ENCODE data around the gene MGAT2. TPM values are rescaled to one million over a fixed set of nuclear protein-coding genes. Genes with fewer than 3 reads are reported as not detected.
A peak's percentile ranks its signal among the peaks of the same experiment; 100 is the strongest.

The MGAT2 gene
- total and polyA plus RNA-seq, 2 donors from 2014 or later, result 11.9 to 31.8 TPM

GRCh38 chr14:49612671-49613070, 7.9 kb upstream of the MGAT2 start:
- H3K4me1 ChIP-seq (ENCODE audit: control insufficient read depth in 2 of 3, insufficient read depth in 2 of 3, low read depth in 1 of 3, low read length in 3 of 3), result no peaks in the 10 kb centered on the region
- H3K9ac ChIP-seq (ENCODE audit: low read length in 3 of 3), result no peak overlapping the region
- no peak overlapping the region for H3K4me3 ChIP-seq (ENCODE audit: low read length in 3 of 3)
- intact Hi-C loops (cut with DNase I), result no loop called here
- H3K9me3 ChIP-seq (ENCODE audit: control insufficient read depth in 2 of 3, insufficient read depth in 1 of 3, low read length in 3 of 3), result no peaks in the 10 kb centered on the region
- TF ChIP-seq CTCF (IDR thresholded peaks at IDR 0.05; ENCODE audit: borderline replicate concordance, extremely low read depth, insufficient read depth), result no peak
- H3K27ac ChIP-seq (ENCODE audit: low read depth in 2 of 2, low read length in 2 of 2), result no peak overlapping the region
- no peaks in the 10 kb centered on the region for H3K27me3 ChIP-seq (ENCODE audit: control insufficient read depth, insufficient read depth, low read length)
- FAIRE-seq (no peak), DNase-seq (peak in 1 of 5 donors; percentile 17)
- H3K36me3 ChIP-seq (ENCODE audit: control insufficient read depth in 2 of 3, insufficient read depth in 3 of 3, low read length in 3 of 3), result no peaks in the 10 kb centered on the region

GRCh38 chr14:49614196-49614595, 6.4 kb upstream of the MGAT2 start:
- no peak for TF ChIP-seq CTCF (IDR thresholded peaks at IDR 0.05; ENCODE audit: borderline replicate concordance, extremely low read depth, insufficient read depth)
- H3K27ac ChIP-seq (ENCODE audit: low read depth in 2 of 2, low read length in 2 of 2), result no peak overlapping the region
- intact Hi-C loops (cut with DNase I), result no loop called here
- H3K4me3 ChIP-seq (ENCODE audit: low read length in 3 of 3), result no peak overlapping the region
- DNase-seq (no peak), FAIRE-seq (no peak)
- no peak overlapping the region for H3K9ac ChIP-seq (ENCODE audit: low read length in 3 of 3)
- H3K36me3 ChIP-seq (ENCODE audit: control insufficient read depth in 2 of 3, insufficient read depth in 3 of 3, low read length in 3 of 3), result peaks cover 0 to 5% (median 2%) of the 10 kb centered on the region in 3 donors
- H3K9me3 ChIP-seq (ENCODE audit: control insufficient read depth in 2 of 3, insufficient read depth in 1 of 3, low read length in 3 of 3), result no peaks in the 10 kb centered on the region
- no peaks in the 10 kb centered on the region for H3K4me1 ChIP-seq (ENCODE audit: control insufficient read depth in 2 of 3, insufficient read depth in 2 of 3, low read depth in 1 of 3, low read length in 3 of 3)
- no peaks in the 10 kb centered on the region for H3K27me3 ChIP-seq (ENCODE audit: control insufficient read depth, insufficient read depth, low read length)

- H3K36me3 ChIP-seq (ENCODE audit: control insufficient read depth in 2 of 3, insufficient read depth in 3 of 3, low read length in 3 of 3), result peaks cover 0 to 5% (median 2%) of the 10 kb centered on the region in 3 donors
- H3K27ac ChIP-seq (ENCODE audit: low read depth in 2 of 2, low read length in 2 of 2), result no peak overlapping the region
- peaks cover 0 to 4% (median 0%) of the 10 kb centered on the region in 3 donors for H3K4me1 ChIP-seq (ENCODE audit: control insufficient read depth in 2 of 3, insufficient read depth in 2 of 3, low read depth in 1 of 3, low read length in 3 of 3)
- H3K4me3 ChIP-seq (ENCODE audit: low read length in 3 of 3), result no peak overlapping the region
- no peak for FAIRE-seq
- no peak for TF ChIP-seq CTCF (IDR thresholded peaks at IDR 0.05; ENCODE audit: borderline replicate concordance, extremely low read depth, insufficient read depth)
- H3K9ac ChIP-seq (ENCODE audit: low read length in 3 of 3), result no peak overlapping the region
- no peak for DNase-seq
- H3K9me3 ChIP-seq (ENCODE audit: control insufficient read depth in 2 of 3, insufficient read depth in 1 of 3, low read length in 3 of 3), result no peaks in the 10 kb centered on the region
- intact Hi-C loops (cut with DNase I), result no loop called here
- no peaks in the 10 kb centered on the region for H3K27me3 ChIP-seq (ENCODE audit: control insufficient read depth, insufficient read depth, low read length)
These were observed 4.8 kb upstream of the MGAT2 start for GRCh38 chr14:49615776-49616175.
